ENCODE measurements around the gene NECAB3. TPM values are rescaled to one million over a fixed set of nuclear protein-coding genes. Genes with fewer than 3 reads are reported as not detected.

NECAB3 gene
- polyA plus RNA-seq, 1 of the 3 experiments (the other 2 are of a cell fraction): 20.1 TPM

GRCh38 chr20:33658929-33659328 lies 15.3 kb downstream of the NECAB3 start:
- Histone ChIP-seq H3K27me3 (ENCODE audit: insufficient read depth) (no peaks in the 10 kb centered on the region), H3K79me2 (ENCODE audit: insufficient read depth) (no peaks in the 10 kb centered on the region), H3K4me1 (ENCODE audit: control insufficient read depth in 1 of 2, insufficient read depth in 2 of 2, low read depth in 1 of 2, low read length in 1 of 2) (peaks cover 0 to 10% of the 10 kb centered on the region in 2 experiments; a peak in 1 of 4 replicates), H3K27ac (ENCODE audit: low read depth in 2 of 2, low read length in 1 of 2) (no peak overlapping the region), H3K36me3 (replicated peaks in 1 of 2; ENCODE audit: control insufficient read depth in 1 of 2, insufficient read depth in 2 of 2, low read length in 1 of 2) (peaks cover 0 to 7% of the 10 kb centered on the region in 2 experiments), H3K9me3 (no peaks in the 10 kb centered on the region), H3K4me3 (ENCODE audit: low read depth in 2 of 2, low read length in 1 of 2) (no peak overlapping the region), H4K20me1 (ENCODE audit: insufficient read depth) (no peaks in the 10 kb centered on the region), H3K9me2 (no peaks in the 10 kb centered on the region), H2AFZ (ENCODE audit: low read depth) (no peak overlapping the region), H3F3A (replicated peaks; ENCODE audit: insufficient read depth) (no peaks in the 10 kb centered on the region), H3K4me2 (no peak overlapping the region), H3K9ac (no peak overlapping the region)
- ChIA-PET CTCF (interaction anchor here (1.0 to 1.3 kb wide), 2 partner anchors 9 to 201 kb away, joined by 3 read pairs; no protein-coding TSS in a partner anchor), POLR2A (no interaction called here)
- TF ChIP-seq REST (IDR thresholded peaks at IDR 0.05; ENCODE audit: low read depth, low read length) (no peak), SMC3 (IDR thresholded peaks at IDR 0.05; ENCODE audit: low read depth, low read length) (no peak), POLR2AphosphoS5 (IDR thresholded peaks at IDR 0.05; ENCODE audit: low read depth, low read length) (no peak), ELF1 (IDR thresholded peaks at IDR 0.05) (no peak), GATA2 (CRISPR knock-in tag; IDR thresholded peaks at IDR 0.05) (no peak), MXI1 (IDR thresholded peaks at IDR 0.05; ENCODE audit: low read depth, low read length) (no peak), NFIC (IDR thresholded peaks at IDR 0.05; ENCODE audit: borderline replicate concordance) (no peak), TCF12 (IDR thresholded peaks at IDR 0.05) (no peak), TAF1 (IDR thresholded peaks at IDR 0.05; ENCODE audit: borderline replicate concordance, low read depth, low read length) (no peak), USF1 (IDR thresholded peaks at IDR 0.05; ENCODE audit: borderline replicate concordance, low read depth) (no peak), TEAD4 (IDR thresholded peaks at IDR 0.05; ENCODE audit: borderline replicate concordance, insufficient read depth) (no peak)
- 94% methylated on average over 4 of the region's 4 CpGs for WGBS (ENCODE audit: low lambda C conversion rate)
- DNase-seq: no peak

GRCh38 chr20:33658510-33658909 lies 15.7 kb downstream of the NECAB3 start:
- peak; percentile 31 for DNase-seq
- POLR2A ChIA-PET: no interaction called here

More at GRCh38 chr20:33658510-33658909, 15.7 kb downstream of the NECAB3 start:
- Histone ChIP-seq H2AFZ (ENCODE audit: low read depth) (no peak overlapping the region), H3K4me3 (ENCODE audit: low read depth in 2 of 2, low read length in 1 of 2) (no peak overlapping the region), H3K9ac (no peak overlapping the region), H3K79me2 (ENCODE audit: insufficient read depth) (no peaks in the 10 kb centered on the region), H3K9me3 (no peaks in the 10 kb centered on the region), H3K36me3 (replicated peaks in 1 of 2; ENCODE audit: control insufficient read depth in 1 of 2, insufficient read depth in 2 of 2, low read length in 1 of 2) (peaks cover 0 to 7% of the 10 kb centered on the region in 2 experiments), H3K27me3 (ENCODE audit: insufficient read depth) (no peaks in the 10 kb centered on the region), H4K20me1 (ENCODE audit: insufficient read depth) (no peaks in the 10 kb centered on the region), H3K9me2 (no peaks in the 10 kb centered on the region), H3K27ac (ENCODE audit: low read depth in 2 of 2, low read length in 1 of 2) (no peak overlapping the region), H3K4me2 (no peak overlapping the region), H3F3A (replicated peaks; ENCODE audit: insufficient read depth) (no peaks in the 10 kb centered on the region), H3K4me1 (ENCODE audit: control insufficient read depth in 1 of 2, insufficient read depth in 2 of 2, low read depth in 1 of 2, low read length in 1 of 2) (peaks cover 0 to 11% of the 10 kb centered on the region in 2 experiments; a peak in 1 of 4 replicates)
- CTCF ChIA-PET: interaction anchor here (1.0 to 1.3 kb wide), 2 partner anchors 10 to 201 kb away, joined by 3 read pairs; no protein-coding TSS in a partner anchor
- TF ChIP-seq FOXM1 (IDR thresholded peaks at IDR 0.05; ENCODE audit: low read depth) (no peak), FOSL2 (IDR thresholded peaks at IDR 0.05; ENCODE audit: borderline replicate concordance, low read depth) (no peak), JUND (IDR thresholded peaks at IDR 0.05) (no peak), TEAD4 (IDR thresholded peaks at IDR 0.05; ENCODE audit: borderline replicate concordance, insufficient read depth) (no peak), GATA2 (CRISPR knock-in tag; IDR thresholded peaks at IDR 0.05) (no peak), USF1 (IDR thresholded peaks at IDR 0.05; ENCODE audit: borderline replicate concordance, low read depth) (no peak), EP300 (IDR thresholded peaks at IDR 0.05; ENCODE audit: borderline replicate concordance in 1 of 2, low read depth in 1 of 2, low read length in 1 of 2) (no peak), RFX5 (IDR thresholded peaks at IDR 0.05; ENCODE audit: low read length) (no peak), IRF3 (IDR thresholded peaks at IDR 0.05; ENCODE audit: low read depth, low read length) (no peak), CTCF (IDR thresholded peaks at IDR 0.05) (no peak), RCOR1 (IDR thresholded peaks at IDR 0.05; ENCODE audit: low read length) (no peak), YY1 (IDR thresholded peaks at IDR 0.05; ENCODE audit: low read depth) (no peak), SMC3 (IDR thresholded peaks at IDR 0.05; ENCODE audit: low read depth, low read length) (no peak), FOXJ3 (CRISPR knock-in tag; IDR thresholded peaks at IDR 0.05) (no peak)
- WGBS (ENCODE audit: low lambda C conversion rate): 94% methylated on average over 3 of the region's 8 CpGs
